HepG2 (cell line): ENCODE data around the gene DNASE1L2. TPM values are rescaled to one million over a fixed set of nuclear protein-coding genes. Genes with fewer than 3 reads are reported as not detected.

Experiments
- BCL6 ChIP-seq: IDR thresholded peaks from 2 replicates; pipeline ENCODE4 v1.6.1; 2016; ENCODE audit warnings: missing genetic modification reagents, missing compliant biosample characterization
- CAMTA2 ChIP-seq: sonication (generic); formaldehyde crosslinking; IDR thresholded peaks from 2 replicates; pipeline ENCODE4 v1.4.0; 2020; ENCODE audit warnings: mild to moderate bottlenecking, missing genetic modification reagents, borderline replicate concordance
- FOXJ3 ChIP-seq: sonication (generic); formaldehyde crosslinking; IDR thresholded peaks from 2 replicates; pipeline ENCODE4 v1.4.0; 2020; ENCODE audit warnings: missing genetic modification reagents, mild to moderate bottlenecking, borderline replicate concordance
- HCFC1 ChIP-seq: fragments of 150-350 bp; IDR thresholded peaks from 2 replicates; pipeline ENCODE4 v1.6.1; 2014; ENCODE audit warnings: low read depth, low read length
- KDM6A ChIP-seq: IDR thresholded peaks from 2 replicates; pipeline ENCODE4 v1.6.1; 2016; ENCODE audit warnings: low read depth
- MAF1 ChIP-seq: sonication (generic); formaldehyde crosslinking; IDR thresholded peaks from 2 replicates; pipeline ENCODE4 v1.5.0; 2020; ENCODE audit warnings: missing genetic modification reagents, borderline replicate concordance
- MAFF ChIP-seq: IDR thresholded peaks from 2 replicates; pipeline ENCODE4 v1.6.1; 2011; ENCODE audit warnings: low read depth, low read length, improper control_type of control experiment
- NCOA5 ChIP-seq: sonication (generic); formaldehyde crosslinking; IDR thresholded peaks from 2 replicates; pipeline ENCODE4 v1.4.0; 2020; ENCODE audit warnings: missing genetic modification reagents
- PHF8 ChIP-seq: sonication (generic); formaldehyde crosslinking; IDR thresholded peaks from 2 replicates; pipeline ENCODE4 v1.5.0; 2020; ENCODE audit warnings: missing genetic modification reagents
- PRMT3 ChIP-seq: sonication (generic); formaldehyde crosslinking; IDR thresholded peaks from 2 replicates; pipeline ENCODE4 v1.8.1; 2022; ENCODE audit warnings: low read depth, mild to moderate bottlenecking, moderate library complexity, missing genetic modification reagents, borderline replicate concordance
- SOX6 ChIP-seq, 2 experiments: fragments of 450-650 bp in 1 of 2; sonication (generic) in 1 of 2; formaldehyde crosslinking in 1 of 2; IDR thresholded peaks; 2 replicates each; pipeline versions ENCODE4 v1.4.0 to v1.6.1; 2017 to 2020; ENCODE audit warnings: antibody characterized with exemption in 1 of 2, mild to moderate bottlenecking in 1 of 2, missing genetic modification reagents in 1 of 2
- SP140L ChIP-seq: sonication (generic); formaldehyde crosslinking; IDR thresholded peaks from 2 replicates; pipeline ENCODE4 v1.4.0; 2020; ENCODE audit warnings: missing genetic modification reagents, borderline replicate concordance
- SYNCRIP ChIP-seq: fragments of 200-400 bp; formaldehyde crosslinking; IDR thresholded peaks from 2 replicates; pipeline ENCODE4 v1.6.1; 2018; ENCODE audit warnings: mild to moderate bottlenecking, low read depth, low read length; ENCODE audit not compliant: insufficient read depth
- YEATS2 ChIP-seq: sonication (generic); formaldehyde crosslinking; IDR thresholded peaks from 2 replicates; pipeline ENCODE4 v1.4.0; 2020; ENCODE audit warnings: missing genetic modification reagents, borderline replicate concordance
- ZSCAN25 ChIP-seq: sonication (generic); formaldehyde crosslinking; IDR thresholded peaks from 2 replicates; pipeline ENCODE4 v1.8.0; 2022; ENCODE audit warnings: mild to moderate bottlenecking, missing genetic modification reagents
- ZSCAN30 ChIP-seq: sonication (generic); formaldehyde crosslinking; IDR thresholded peaks from 2 replicates; pipeline ENCODE4 v1.5.0; 2020; ENCODE audit warnings: mild to moderate bottlenecking, missing genetic modification reagents
- polyA plus RNA-seq, 8 experiments: library from polyadenylated mRNA; depleted of rRNA in 3 of 8; stranded (reverse) in 7 of 8; unstranded in 1 of 8; fragments of >200 nt; fragmentation: Illumina TruSeq in 4 of 8; extraction: Trizol in 4 of 8; gene quantifications; 2 replicates each; pipeline versions ENCODE4 v1.2.1 to v1.2.3, GENCODE V29; 2011 to 2016; ENCODE audit warnings: low read depth in 4 of 8, missing spikeins in 1 of 8, mixed read lengths in 1 of 8; ENCODE audit not compliant: insufficient read depth in 1 of 8
- total RNA-seq, 5 experiments: library from RNA; depleted of rRNA; stranded (reverse); fragments of >200 nt; fragmentation: Illumina TruSeq; extraction: Trizol; gene quantifications; 2 replicates each; pipeline ENCODE4 v1.2.3, GENCODE V29; 2016; ENCODE audit warnings: low read depth in 1 of 5
- TF ChIP-seq, protein P1 (sequence below): sonication (generic); formaldehyde crosslinking; conservative IDR thresholded peaks from 2 replicates; pipeline ENCODE4 v1.4.0; 2020; ENCODE audit warnings: mild to moderate bottlenecking, missing genetic modification reagents, moderate library complexity
- TF ChIP-seq, protein P2 (sequence below), 2 experiments: sonication (generic) in 1 of 2; formaldehyde crosslinking in 1 of 2; IDR thresholded peaks; 2 replicates each; pipeline versions ENCODE4 v1.4.0 to v1.6.1; 2018 to 2020; ENCODE audit warnings: missing genetic modification reagents in 2 of 2, borderline replicate concordance in 1 of 2, low read depth in 1 of 2, mild to moderate bottlenecking in 1 of 2, missing biosample characterization in 1 of 2
- TF ChIP-seq, protein P3 (sequence below): IDR thresholded peaks from 2 replicates; pipeline ENCODE4 v1.6.1; 2016; ENCODE audit warnings: low read depth
- TF ChIP-seq, protein P4 (sequence below), 2 experiments: fragments of 450-650 bp in 1 of 2; sonication (generic) in 1 of 2; formaldehyde crosslinking; IDR thresholded peaks; 2 replicates each; pipeline versions ENCODE4 v1.5.0 to v1.8.0; 2020 to 2022; ENCODE audit warnings: mild to moderate bottlenecking in 1 of 2, missing genetic modification reagents in 1 of 2

The DNASE1L2 gene
- total and polyA plus RNA-seq, 2 of the 13 experiments (the other 11 are each of a cell fraction or from before 2014, with no cell fraction given): 0.44 to 0.50 TPM

DNA sequence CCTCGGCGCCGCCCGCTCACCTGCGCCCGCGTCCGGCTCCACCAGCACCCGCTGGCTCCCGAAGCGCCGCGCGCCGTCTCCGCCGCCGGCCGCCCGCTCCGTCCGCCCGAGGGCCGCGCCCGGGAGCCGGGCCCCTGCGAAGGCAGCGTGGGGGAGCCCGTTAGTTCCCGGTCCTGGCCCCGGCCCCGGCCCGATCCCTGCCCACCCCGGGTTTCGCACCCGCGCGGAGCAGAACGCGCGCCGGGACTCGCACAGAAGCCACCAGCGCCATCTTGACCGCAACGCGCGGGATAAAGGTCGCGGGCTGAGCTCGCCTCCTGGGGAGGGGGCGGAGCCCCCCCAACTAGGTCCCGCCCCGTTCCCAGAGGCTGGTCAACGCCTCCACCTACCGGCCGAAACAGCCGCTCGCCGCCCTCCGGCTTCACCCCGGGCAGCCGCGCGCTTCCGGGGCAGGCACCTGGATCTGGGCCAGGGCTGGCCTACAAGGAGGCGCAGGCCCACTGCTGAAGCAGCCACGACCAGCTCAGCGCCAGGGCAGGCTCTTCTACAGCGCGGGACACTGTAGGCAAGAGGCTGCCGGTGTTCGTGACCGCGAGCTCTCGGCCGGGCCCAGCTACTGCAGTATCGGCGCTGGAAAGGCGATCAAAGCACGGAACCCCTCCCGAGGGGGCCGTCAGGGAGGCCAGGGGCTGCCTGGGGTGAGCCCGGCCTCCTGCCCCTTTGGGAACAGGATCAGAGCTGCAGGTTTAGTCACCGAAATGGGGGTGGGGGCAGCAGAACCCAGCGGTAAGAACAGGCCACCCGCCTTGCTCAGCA, 15.3 kb downstream of the DNASE1L2 start, which contains the start of gene ECI1 (continued):
- TF ChIP-seq, protein P1, sequence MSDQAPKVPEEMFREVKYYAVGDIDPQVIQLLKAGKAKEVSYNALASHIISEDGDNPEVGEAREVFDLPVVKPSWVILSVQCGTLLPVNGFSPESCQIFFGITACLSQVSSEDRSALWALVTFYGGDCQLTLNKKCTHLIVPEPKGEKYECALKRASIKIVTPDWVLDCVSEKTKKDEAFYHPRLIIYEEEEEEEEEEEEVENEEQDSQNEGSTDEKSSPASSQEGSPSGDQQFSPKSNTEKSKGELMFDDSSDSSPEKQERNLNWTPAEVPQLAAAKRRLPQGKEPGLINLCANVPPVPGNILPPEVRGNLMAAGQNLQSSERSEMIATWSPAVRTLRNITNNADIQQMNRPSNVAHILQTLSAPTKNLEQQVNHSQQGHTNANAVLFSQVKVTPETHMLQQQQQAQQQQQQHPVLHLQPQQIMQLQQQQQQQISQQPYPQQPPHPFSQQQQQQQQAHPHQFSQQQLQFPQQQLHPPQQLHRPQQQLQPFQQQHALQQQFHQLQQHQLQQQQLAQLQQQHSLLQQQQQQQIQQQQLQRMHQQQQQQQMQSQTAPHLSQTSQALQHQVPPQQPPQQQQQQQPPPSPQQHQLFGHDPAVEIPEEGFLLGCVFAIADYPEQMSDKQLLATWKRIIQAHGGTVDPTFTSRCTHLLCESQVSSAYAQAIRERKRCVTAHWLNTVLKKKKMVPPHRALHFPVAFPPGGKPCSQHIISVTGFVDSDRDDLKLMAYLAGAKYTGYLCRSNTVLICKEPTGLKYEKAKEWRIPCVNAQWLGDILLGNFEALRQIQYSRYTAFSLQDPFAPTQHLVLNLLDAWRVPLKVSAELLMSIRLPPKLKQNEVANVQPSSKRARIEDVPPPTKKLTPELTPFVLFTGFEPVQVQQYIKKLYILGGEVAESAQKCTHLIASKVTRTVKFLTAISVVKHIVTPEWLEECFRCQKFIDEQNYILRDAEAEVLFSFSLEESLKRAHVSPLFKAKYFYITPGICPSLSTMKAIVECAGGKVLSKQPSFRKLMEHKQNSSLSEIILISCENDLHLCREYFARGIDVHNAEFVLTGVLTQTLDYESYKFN (CRISPR knock-in tag): peak; percentile 64
- TF ChIP-seq SYNCRIP (no peak), SOX6 (IDR thresholded peaks at IDR 0.05) (no peak), SOX6 (CRISPR knock-in tag; IDR thresholded peaks at IDR 0.05) (peak; percentile 81), PRMT3 (CRISPR knock-in tag) (no peak), ZSCAN25 (CRISPR knock-in tag) (no peak; the same call in 1 of the 2 replicates), BCL6 (CRISPR knock-in tag) (peak; percentile 67), CAMTA2 (CRISPR knock-in tag) (peak; percentile 82; the same call in 1 of the 2 replicates), ZSCAN30 (CRISPR knock-in tag) (no peak), FOXJ3 (peak; percentile 26; the same call in 1 of the 2 replicates), HCFC1 (0 out of 2 replicates have a peak, but pooled peaks have one; percentile 29), KDM6A (CRISPR knock-in tag) (no peak), PHF8 (peak; percentile 77), YEATS2 (CRISPR knock-in tag) (peak; percentile 73; the same call in 1 of the 2 replicates), NCOA5 (CRISPR knock-in tag) (no peak), MAF1 (CRISPR knock-in tag) (no peak), SP140L (CRISPR knock-in tag) (no peak), MAFF (no peak)
- TF ChIP-seq, protein P2, sequence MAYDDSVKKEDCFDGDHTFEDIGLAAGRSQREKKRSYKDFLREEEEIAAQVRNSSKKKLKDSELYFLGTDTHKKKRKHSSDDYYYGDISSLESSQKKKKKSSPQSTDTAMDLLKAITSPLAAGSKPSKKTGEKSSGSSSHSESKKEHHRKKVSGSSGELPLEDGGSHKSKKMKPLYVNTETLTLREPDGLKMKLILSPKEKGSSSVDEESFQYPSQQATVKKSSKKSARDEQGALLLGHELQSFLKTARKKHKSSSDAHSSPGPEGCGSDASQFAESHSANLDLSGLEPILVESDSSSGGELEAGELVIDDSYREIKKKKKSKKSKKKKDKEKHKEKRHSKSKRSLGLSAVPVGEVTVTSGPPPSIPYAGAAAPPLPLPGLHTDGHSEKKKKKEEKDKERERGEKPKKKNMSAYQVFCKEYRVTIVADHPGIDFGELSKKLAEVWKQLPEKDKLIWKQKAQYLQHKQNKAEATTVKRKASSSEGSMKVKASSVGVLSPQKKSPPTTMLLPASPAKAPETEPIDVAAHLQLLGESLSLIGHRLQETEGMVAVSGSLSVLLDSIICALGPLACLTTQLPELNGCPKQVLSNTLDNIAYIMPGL (CRISPR knock-in tag; IDR thresholded peaks at IDR 0.05; ENCODE audit: borderline replicate concordance in 1 of 2, low read depth in 1 of 2): peak; percentile 84 to 89
- TF ChIP-seq, protein P3, sequence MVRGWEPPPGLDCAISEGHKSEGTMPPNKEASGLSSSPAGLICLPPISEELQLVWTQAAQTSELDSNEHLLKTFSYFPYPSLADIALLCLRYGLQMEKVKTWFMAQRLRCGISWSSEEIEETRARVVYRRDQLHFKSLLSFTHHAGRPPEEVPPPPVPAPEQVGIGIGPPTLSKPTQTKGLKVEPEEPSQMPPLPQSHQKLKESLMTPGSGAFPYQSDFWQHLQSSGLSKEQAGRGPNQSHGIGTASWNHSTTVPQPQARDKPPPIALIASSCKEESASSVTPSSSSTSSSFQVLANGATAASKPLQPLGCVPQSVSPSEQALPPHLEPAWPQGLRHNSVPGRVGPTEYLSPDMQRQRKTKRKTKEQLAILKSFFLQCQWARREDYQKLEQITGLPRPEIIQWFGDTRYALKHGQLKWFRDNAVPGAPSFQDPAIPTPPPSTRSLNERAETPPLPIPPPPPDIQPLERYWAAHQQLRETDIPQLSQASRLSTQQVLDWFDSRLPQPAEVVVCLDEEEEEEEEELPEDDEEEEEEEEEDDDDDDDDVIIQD: peak; percentile 63
- TF ChIP-seq, protein P4, sequence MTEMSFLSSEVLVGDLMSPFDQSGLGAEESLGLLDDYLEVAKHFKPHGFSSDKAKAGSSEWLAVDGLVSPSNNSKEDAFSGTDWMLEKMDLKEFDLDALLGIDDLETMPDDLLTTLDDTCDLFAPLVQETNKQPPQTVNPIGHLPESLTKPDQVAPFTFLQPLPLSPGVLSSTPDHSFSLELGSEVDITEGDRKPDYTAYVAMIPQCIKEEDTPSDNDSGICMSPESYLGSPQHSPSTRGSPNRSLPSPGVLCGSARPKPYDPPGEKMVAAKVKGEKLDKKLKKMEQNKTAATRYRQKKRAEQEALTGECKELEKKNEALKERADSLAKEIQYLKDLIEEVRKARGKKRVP (CRISPR knock-in tag; IDR thresholded peaks at IDR 0.05): 0 out of 4 replicates have a peak, but pooled peaks of 1 of the 2 experiments have one; percentile 49
